H1 (cell line): ENCODE data around the gene FFAR2. TPM values are rescaled to one million over a fixed set of nuclear protein-coding genes. Genes with fewer than 3 reads are reported as not detected.

ENCODE experiments used
- CTCF ChIA-PET: fragments of 300-600 bp; sonication (Branson Sonifier 250); formaldehyde crosslinking; loops from one replicate; lab custom pipeline; 2021; ENCODE audit not compliant: partially characterized antibody; lab: Charles Lee
- POLR2A ChIA-PET: fragments of 300-600 bp; sonication (Branson Sonifier 250); formaldehyde crosslinking; loops from one replicate; lab custom pipeline; 2021; ENCODE audit warnings: inconsistent platforms; ENCODE audit not compliant: partially characterized antibody; lab: Charles Lee
- DNase-seq, 2 experiments: peaks; one replicate each; pipeline versions ENCODE4 v3.0.0 to v3.0.0-alpha.2; 2010 to 2022; ENCODE audit warnings: low spot score in 2 of 2, low read depth in 1 of 2, mixed read lengths in 1 of 2
- FAIRE-seq: peaks from 2 replicates; lab custom pipeline; 2011; peaks lifted over from hg19 to GRCh38; lab: Jason Lieb, UNC
- H2AFZ ChIP-seq: 2 replicates; pipeline ENCODE4 v1.8.1; 2012; ENCODE audit warnings: low read length, inconsistent platforms
- H2AK5ac ChIP-seq: 2 replicates; pipeline ENCODE4 v1.6.1; 2013; ENCODE audit warnings: low read depth, low read length
- H2BK120ac ChIP-seq: replicated peaks from 2 replicates; pipeline ENCODE3; 2013; ENCODE audit warnings: low read depth, low read length, inconsistent platforms
- H2BK12ac ChIP-seq: 2 replicates; pipeline ENCODE4 v1.6.1; 2013; ENCODE audit warnings: low read depth, low read length
- H2BK15ac ChIP-seq: 2 replicates; pipeline ENCODE4 v1.6.1; 2013; ENCODE audit warnings: low read length
- H2BK20ac ChIP-seq: 2 replicates; pipeline ENCODE4 v1.6.1; 2013; ENCODE audit warnings: low read length
- H2BK5ac ChIP-seq: 2 replicates; pipeline ENCODE4 v1.6.1; 2013; ENCODE audit warnings: low read depth, low read length
- H3K14ac ChIP-seq: 2 replicates; pipeline ENCODE4 v1.6.1; 2013; ENCODE audit warnings: inconsistent platforms; ENCODE audit not compliant: insufficient read length
- H3K18ac ChIP-seq: 2 replicates; pipeline ENCODE4 v1.6.1; 2013; ENCODE audit warnings: low read length; ENCODE audit errors: extremely low read depth
- H3K23ac ChIP-seq: 2 replicates; pipeline ENCODE4 v1.6.1; 2013; ENCODE audit warnings: inconsistent platforms; ENCODE audit not compliant: insufficient read length
- H3K23me2 ChIP-seq: 2 replicates; pipeline ENCODE4 v1.6.1; 2013; ENCODE audit warnings: low read depth, low read length
- H3K27ac ChIP-seq: 2 replicates; pipeline ENCODE4 v1.6.1; 2011; ENCODE audit warnings: low read depth, low read length, inconsistent platforms
- H3K27me3 ChIP-seq, 4 experiments: replicated peaks in 1 of 4; 1 replicate in 1 of 4; 2 replicates in 3 of 4; pipeline versions ENCODE4 v1.6.1 to v1.8.1; 2011 to 2013; ENCODE audit warnings: low read length in 3 of 4, mild to moderate bottlenecking in 3 of 4, inconsistent platforms in 2 of 4, mixed read lengths in 2 of 4, moderate library complexity in 1 of 4; ENCODE audit not compliant: control insufficient read depth in 3 of 4, insufficient read depth in 3 of 4; ENCODE audit errors: extremely low read depth in 1 of 4
- H3K36me3 ChIP-seq, 4 experiments: 2 replicates each; pipeline versions ENCODE4 v1.6.1 to v1.8.1; 2011 to 2013; ENCODE audit warnings: mild to moderate bottlenecking in 4 of 4, low read length in 3 of 4, moderate library complexity in 2 of 4, control low read depth in 1 of 4, inconsistent platforms in 1 of 4; ENCODE audit not compliant: insufficient read depth in 4 of 4, control insufficient read depth in 2 of 4
- H3K4ac ChIP-seq: replicated peaks from 2 replicates; pipeline ENCODE3; 2013; ENCODE audit warnings: low read length, low read depth, mixed read lengths, inconsistent platforms; ENCODE audit not compliant: insufficient read length
- H3K4me1 ChIP-seq, 4 experiments: replicated peaks in 1 of 4; 1 replicate in 1 of 4; 2 replicates in 3 of 4; pipeline versions ENCODE4 v1.6.1 to v1.8.1; 2011 to 2013; ENCODE audit warnings: low read length in 3 of 4, inconsistent platforms in 2 of 4, mixed read lengths in 1 of 4; ENCODE audit not compliant: insufficient read depth in 4 of 4, control insufficient read depth in 3 of 4
- H3K4me2 ChIP-seq, 2 experiments: 2 replicates each; pipeline versions ENCODE4 v1.6.1 to v1.8.1; 2011 to 2013; ENCODE audit warnings: low read depth in 2 of 2, low read length in 2 of 2, control low read depth in 1 of 2, inconsistent platforms in 1 of 2, mild to moderate bottlenecking in 1 of 2; ENCODE audit not compliant: insufficient read depth in 1 of 2
- H3K4me3 ChIP-seq, 4 experiments: fragments of 200-600, 300-600 bp in 1 of 4; sonication (generic), shearing (Covaris generic), sonication (Bioruptor Twin) in 1 of 4; 2 replicates each; pipeline versions ENCODE4 v1.5.1 to v1.8.1; 2011 to 2016; ENCODE audit warnings: low read length in 4 of 4, low read depth in 3 of 4, control low read depth in 2 of 4, inconsistent platforms in 2 of 4, mild to moderate bottlenecking in 2 of 4, mixed read lengths in 1 of 4, moderate library complexity in 1 of 4; ENCODE audit not compliant: insufficient read depth in 2 of 4; ENCODE audit errors: extremely low read depth in 1 of 4
- H3K56ac ChIP-seq: replicated peaks from 2 replicates; pipeline ENCODE3; 2013; ENCODE audit warnings: low read depth, mild to moderate bottlenecking, mixed read lengths, low read length, inconsistent platforms; ENCODE audit not compliant: insufficient read length
- H3K79me1 ChIP-seq: 2 replicates; pipeline ENCODE4 v1.6.1; 2013; ENCODE audit warnings: low read depth, low read length, control low read depth
- H3K79me2 ChIP-seq, 2 experiments: 2 replicates each; pipeline versions ENCODE4 v1.6.1 to v1.8.1; 2012 to 2013; ENCODE audit warnings: low read length in 2 of 2, mild to moderate bottlenecking in 2 of 2, inconsistent platforms in 1 of 2; ENCODE audit not compliant: insufficient read depth in 2 of 2, control insufficient read depth in 1 of 2
- H3K9ac ChIP-seq, 4 experiments: replicated peaks in 1 of 4; 1 replicate in 1 of 4; 2 replicates in 3 of 4; pipeline versions ENCODE4 v1.6.1 to v1.8.1; 2011 to 2013; ENCODE audit warnings: low read depth in 3 of 4, low read length in 3 of 4, control low read depth in 2 of 4, mild to moderate bottlenecking in 2 of 4, moderate library complexity in 2 of 4, inconsistent platforms in 1 of 4; ENCODE audit errors: extremely low read depth in 1 of 4
- H3K9me3 ChIP-seq, 2 experiments: 2 replicates each; pipeline versions ENCODE4 v1.6.1 to v1.8.1; 2012 to 2013; ENCODE audit warnings: mild to moderate bottlenecking in 2 of 2, moderate library complexity in 2 of 2, control low read depth in 1 of 2, inconsistent platforms in 1 of 2, low read depth in 1 of 2, low read length in 1 of 2, mixed read lengths in 1 of 2; ENCODE audit not compliant: insufficient read depth in 2 of 2
- H4K20me1 ChIP-seq, 2 experiments: replicated peaks in 1 of 2; 2 replicates each; pipeline versions ENCODE3 to v1.8.1; 2011 to 2013; ENCODE audit warnings: inconsistent platforms in 2 of 2, low read length in 2 of 2, mild to moderate bottlenecking in 1 of 2; ENCODE audit not compliant: insufficient read depth in 2 of 2, control insufficient read depth in 1 of 2
- H4K5ac ChIP-seq: 2 replicates; pipeline ENCODE4 v1.6.1; 2013; ENCODE audit warnings: low read length, low read depth, mixed read lengths, inconsistent platforms; ENCODE audit not compliant: insufficient read length
- H4K8ac ChIP-seq: 2 replicates; pipeline ENCODE4 v1.8.0; 2013; ENCODE audit warnings: mild to moderate bottlenecking, moderate library complexity, low read length, inconsistent platforms; ENCODE audit not compliant: insufficient read depth; ENCODE audit errors: extremely low read depth
- H4K91ac ChIP-seq: replicated peaks from 2 replicates; pipeline ENCODE3; 2013; ENCODE audit warnings: low read length, mixed read lengths, inconsistent platforms; ENCODE audit not compliant: insufficient read length
- CBX5 ChIP-seq: fragments of 300-800, 300-1000 bp; sonication (generic); IDR thresholded peaks from 2 replicates; pipeline ENCODE4 v1.7.1; 2016; ENCODE audit warnings: antibody characterized with exemption, low read length, low read depth
- CHD1 ChIP-seq: IDR thresholded peaks from 2 replicates; pipeline ENCODE4 v1.6.1; 2012; ENCODE audit warnings: low read depth, low read length, improper control_type of control experiment
- POU5F1 ChIP-seq: IDR thresholded peaks from 2 replicates; pipeline ENCODE4 v1.6.1; 2011; ENCODE audit warnings: low read depth, mild to moderate bottlenecking, low read length, moderate library complexity
- WGBS, 2 experiments: shearing (Covaris generic) in 1 of 2; methylation state at CpG; one replicate each; pipeline versions ENCODE4 v1.1.6 to v1.1.7; 2013 to 2015; ENCODE audit warnings: low lambda C conversion rate in 2 of 2, mixed read lengths in 2 of 2, inconsistent platforms in 1 of 2, low coverage in 1 of 2, missing lambda C conversion rate in 1 of 2; ENCODE audit not compliant: insufficient replicate concordance in 2 of 2, insufficient coverage in 1 of 2, insufficient read length in 1 of 2; ENCODE audit errors: extremely low coverage in 1 of 2, missing lambda C conversion rate in 1 of 2; 5-methylcytosine and 5-hydroxymethylcytosine counted together
- polyA plus RNA-seq, 7 experiments: library from polyadenylated mRNA; depleted of rRNA in 3 of 7; stranded (reverse) in 5 of 7; unstranded in 2 of 7; fragments of >200 nt in 5 of 7; fragments of 200-250 nt in 2 of 7; gene quantifications; 1 replicate in 5 of 7; 2 replicates in 1 of 7; 4 replicates in 1 of 7; pipeline versions ENCODE4 v1.2.1 to v1.2.3, GENCODE V29; 2011 to 2013; ENCODE audit warnings: missing spikeins in 2 of 7, mixed read lengths in 2 of 7
- total RNA-seq: library from RNA; stranded (reverse); fragmentation: NEBNext Ultra II Directional; extraction: Animal tissue kit (Norgen Biotek cat#: 25700); gene quantifications from 2 replicates; pipeline ENCODE4 v1.2.1, GENCODE V29; 2021

The FFAR2 gene
- total and polyA plus RNA-seq, 2 of the 8 experiments (the other 6 are each of a cell fraction or from before 2014, with no cell fraction given) = not detected

- Histone ChIP-seq H3K14ac (no peak overlapping the region), H2AK5ac (no peak overlapping the region), H4K91ac (no peak overlapping the region), H3K27me3 (no peaks in the 10 kb centered on the region; a peak in 1 of 7 replicates), H3K27ac (no peak overlapping the region), H4K20me1 (no peaks in the 10 kb centered on the region), H2BK12ac (no peak overlapping the region), H3K36me3 (no peaks in the 10 kb centered on the region; a peak in 1 of 8 replicates), H3K4me1 (no peaks in the 10 kb centered on the region), H4K8ac (no peak overlapping the region), H4K5ac (no peak overlapping the region), H2BK120ac (no peak overlapping the region), H2BK20ac (no peak overlapping the region), H3K23me2 (no peaks in the 10 kb centered on the region), H3K23ac (no peak overlapping the region), H3K56ac (no peak overlapping the region), H3K18ac (no peak overlapping the region), H3K4me3 (no peak overlapping the region), H2BK5ac (no peak overlapping the region), H3K9me3 (no peaks in the 10 kb centered on the region), H3K79me2 (no peaks in the 10 kb centered on the region), H3K79me1 (no peaks in the 10 kb centered on the region), H2AFZ (no peak overlapping the region), H3K4me2 (no peak overlapping the region), H2BK15ac (no peak overlapping the region), H3K9ac (no peak overlapping the region), H3K4ac (no peak overlapping the region)
- no peak for TF ChIP-seq POU5F1
- no peak for TF ChIP-seq CHD1
- no peak for TF ChIP-seq CBX5
- FAIRE-seq (no peak), DNase-seq (no peak)
- ChIA-PET CTCF (interaction anchor here (0.7 kb wide), 1 partner anchor 116 kb away, joined by 3 read pairs; the partner anchor contains the start of gene HAMP), POLR2A (no interaction called here)
- WGBS, 2 experiments = 84% methylated on average over 12 of the region's 12 CpGs; no CpG with 5 or more reads in 1 of the 2 experiments
Observed at GRCh38 chr19:35398570-35398969, 49.5 kb upstream of the FFAR2 start.
